Suprapubic skin (tissue), 4 donors: ENCODE data around the gene LRRN2.

Source experiments
- CTCF ChIP-seq, 2 donors: fragments of 200-600 bp in 1 of 2; fragments of 450-650 bp in 1 of 2; sonication (generic) in 1 of 2; IDR thresholded peaks; one replicate each; pipeline ENCODE4 v1.5.1; 2016 to 2019; ENCODE audit warnings: antibody characterized with exemption in 2 of 2, mild to moderate bottlenecking in 1 of 2, moderate library complexity in 1 of 2
- EP300 ChIP-seq: sonication (generic); formaldehyde crosslinking; IDR thresholded peaks from one replicate; pipeline ENCODE4 v1.6.1; 2017; ENCODE audit warnings: antibody characterized with exemption
- POLR2A ChIP-seq, 2 donors: fragments of 450-650 bp; IDR thresholded peaks; one replicate each; pipeline ENCODE4 v1.6.1; 2017; ENCODE audit warnings: antibody characterized with exemption in 2 of 2, mild to moderate bottlenecking in 2 of 2, moderate library complexity in 2 of 2
- POLR2AphosphoS5 ChIP-seq, 3 donors: sonication (generic); formaldehyde crosslinking; IDR thresholded peaks; one replicate each; pipeline ENCODE4 v1.6.1; 2017; ENCODE audit warnings: antibody characterized with exemption in 3 of 3

DNA sequence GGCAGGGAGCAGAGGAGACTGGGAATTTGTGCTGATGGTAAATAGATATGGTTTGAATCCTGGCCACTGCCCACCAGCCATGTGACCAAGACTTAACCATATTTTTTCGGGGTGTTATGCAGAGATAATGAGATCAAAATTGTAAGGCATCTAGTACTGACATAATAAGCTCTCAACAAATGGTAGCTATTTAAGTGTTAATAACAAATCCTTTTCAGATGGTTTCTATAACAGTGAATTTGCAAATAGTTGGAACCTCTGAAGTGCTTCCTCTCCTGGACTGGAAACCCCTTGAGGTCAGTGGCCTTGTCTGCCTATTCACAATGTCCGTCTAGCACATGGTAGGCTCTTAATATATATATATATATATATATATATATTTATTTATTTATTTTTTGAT, 104.7 kb downstream of the LRRN2 start:
- no peak for TF ChIP-seq CTCF (IDR thresholded peaks at IDR 0.05)
- TF ChIP-seq POLR2AphosphoS5 (IDR thresholded peaks at IDR 0.05): no peak
- TF ChIP-seq POLR2A (IDR thresholded peaks at IDR 0.05): no peak
- TF ChIP-seq EP300: no peak
